Stimulated activated CD4-positive, alpha-beta T cell treated with anti-CD3 and anti-CD28 coated beads, Interleukin-4, amount 100 ng/mL, for 48 hours (primary cell): Measurements from ENCODE around the gene PLAC9.
"Not testable (repeated sequence)": the region's sequence is repeated elsewhere in the genome, so short reads cannot be mapped to it uniquely, and the experiment has no call there.

Experiments
- DNase-seq, 2 donors: peaks; one replicate each; pipeline ENCODE4 v3.0.0-alpha.2; 2020; ENCODE audit warnings: low read depth in 2 of 2

PLAC9 gene

GRCh38 chr10:80132299-80133139, at the start of gene PLAC9:
Gene PLAC9 (plus strand): TSS chr10:80132730. CDS start chr10:80132763, 33 bp downstream.
- DNase-seq: no peak

GRCh38 chr10:80090121-80090520, 42.4 kb upstream of the PLAC9 start:
- no peak for DNase-seq

GRCh38 chr10:80094231-80094630, 38.3 kb upstream of the PLAC9 start:
- no peak for DNase-seq

GRCh38 chr10:80098272-80098671, 34.3 kb upstream of the PLAC9 start:
- DNase-seq: not testable (repeated sequence)

DNA sequence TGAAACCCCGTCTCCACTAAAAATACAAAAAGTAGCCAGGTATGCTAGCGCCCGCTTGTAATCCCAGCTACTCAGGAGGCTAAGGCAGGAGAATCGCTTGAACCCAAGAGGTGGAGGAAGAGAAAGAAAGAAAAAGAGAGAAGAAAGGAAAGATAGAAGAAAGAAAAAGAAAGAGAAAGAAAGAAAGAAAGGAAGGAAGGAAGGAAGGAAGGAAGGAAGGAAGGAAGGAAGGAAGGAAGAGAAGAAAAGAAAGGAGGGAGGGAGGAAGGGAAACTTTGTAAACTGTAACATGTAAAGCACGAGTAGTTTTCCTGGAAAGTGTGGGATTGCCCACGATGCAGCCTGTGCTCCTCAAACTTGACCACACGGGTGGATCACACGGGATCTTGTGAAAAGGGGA, 33.2 kb upstream of the PLAC9 start:
- not testable (repeated sequence) for DNase-seq

GRCh38 chr10:80100116-80100515, 32.4 kb upstream of the PLAC9 start:
- DNase-seq: no peak

GRCh38 chr10:80100861-80101695, 31.5 kb upstream of the PLAC9 start:
- DNase-seq: no peak

- DNase-seq: no peak
Observed at GRCh38 chr10:80104066-80104926, 28.2 kb upstream of the PLAC9 start.

GRCh38 chr10:80108576-80109239, 23.8 kb upstream of the PLAC9 start:
- DNase-seq: no peak

GRCh38 chr10:80110986-80111385, 21.5 kb upstream of the PLAC9 start:
- no peak for DNase-seq

DNA sequence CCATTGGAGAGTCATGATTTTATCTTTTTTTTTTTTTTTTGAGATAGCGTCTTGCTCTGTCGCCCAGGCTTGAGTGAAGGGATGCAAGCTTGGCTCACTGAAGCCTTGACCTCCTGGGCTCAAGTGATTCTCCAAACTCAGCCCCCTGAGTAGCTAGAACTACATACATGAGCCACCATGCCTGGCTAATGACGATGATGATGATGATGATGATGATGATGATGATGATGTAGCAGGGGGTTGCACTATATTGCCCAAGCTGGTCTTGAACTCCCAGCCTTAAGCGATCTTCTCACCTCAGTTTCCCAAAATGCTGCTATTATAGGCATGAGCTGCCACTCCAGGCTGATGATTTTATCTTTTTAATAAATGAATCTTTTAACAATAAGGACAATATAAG, 13.9 kb upstream of the PLAC9 start:
- DNase-seq: no peak

- DNase-seq: no peak
Observed at GRCh38 chr10:80122110-80122710, 10.3 kb upstream of the PLAC9 start.

DNA sequence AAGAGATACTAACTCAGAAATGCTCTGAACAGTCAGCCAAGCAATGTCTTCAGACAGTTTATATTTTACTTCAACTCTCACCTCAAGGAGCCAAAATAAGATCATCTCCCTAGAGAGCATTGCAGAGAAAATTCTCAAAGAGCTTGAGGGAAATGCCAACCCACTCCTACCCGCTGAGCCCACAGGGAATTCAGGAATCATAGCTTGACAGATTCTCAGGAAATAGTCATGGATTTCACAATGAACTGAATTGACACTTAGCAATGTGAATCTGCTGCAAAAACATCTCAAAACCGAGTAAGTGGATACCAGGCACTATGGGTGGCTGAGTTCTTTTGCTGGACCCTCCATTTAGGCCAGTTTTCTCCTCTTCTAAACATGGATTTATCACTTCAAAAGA, 9.8 kb upstream of the PLAC9 start:
- DNase-seq: no peak

DNA sequence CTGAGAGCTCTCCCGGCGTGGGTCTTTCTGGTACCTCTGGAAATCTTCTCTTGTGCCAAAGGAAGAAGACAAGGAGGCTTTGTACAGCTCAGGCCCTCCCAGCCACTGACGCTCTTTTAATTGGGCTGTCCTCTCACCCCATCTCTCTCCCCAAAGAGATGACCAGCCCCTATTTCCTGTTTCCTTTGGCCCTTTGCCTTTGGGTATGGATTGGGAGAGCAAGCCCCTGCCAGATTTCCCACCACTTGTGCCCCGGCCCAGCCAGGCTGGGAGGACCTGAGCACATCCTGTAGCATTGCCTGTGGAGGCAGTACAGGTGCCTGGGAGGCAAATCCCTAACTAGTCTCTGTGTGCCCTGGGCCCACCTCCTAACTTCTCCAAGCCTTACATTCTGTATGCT, 5.7 kb upstream of the PLAC9 start:
- no peak for DNase-seq

GRCh38 chr10:80131499-80131901, 1.0 kb upstream of the PLAC9 start:
- no peak for DNase-seq

- DNase-seq: no peak
Observed at GRCh38 chr10:80133206-80133605, 676 bp downstream of the PLAC9 start.

DNA sequence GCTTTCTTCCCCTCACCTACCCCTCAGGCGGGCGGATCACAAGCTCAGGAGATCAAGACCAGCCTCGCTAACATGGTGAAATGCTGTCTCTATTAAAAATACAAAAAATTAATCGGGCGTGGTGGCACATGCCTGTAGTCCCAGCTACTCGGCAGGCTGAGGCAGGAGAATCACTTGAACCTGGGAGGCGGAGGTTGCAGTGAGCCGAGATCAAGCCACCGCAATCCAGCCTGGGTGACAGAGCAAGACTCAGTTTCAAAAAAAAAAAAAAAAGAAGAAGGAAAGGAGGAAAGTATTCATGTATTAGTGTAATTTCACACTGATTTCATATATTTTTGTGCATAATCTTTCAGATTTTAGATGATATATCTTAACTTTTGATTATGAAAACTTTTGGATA, 1.2 kb downstream of the PLAC9 start:
- DNase-seq: not testable (repeated sequence)

GRCh38 chr10:80136134-80136571, 3.6 kb downstream of the PLAC9 start:
- DNase-seq: no peak

DNA sequence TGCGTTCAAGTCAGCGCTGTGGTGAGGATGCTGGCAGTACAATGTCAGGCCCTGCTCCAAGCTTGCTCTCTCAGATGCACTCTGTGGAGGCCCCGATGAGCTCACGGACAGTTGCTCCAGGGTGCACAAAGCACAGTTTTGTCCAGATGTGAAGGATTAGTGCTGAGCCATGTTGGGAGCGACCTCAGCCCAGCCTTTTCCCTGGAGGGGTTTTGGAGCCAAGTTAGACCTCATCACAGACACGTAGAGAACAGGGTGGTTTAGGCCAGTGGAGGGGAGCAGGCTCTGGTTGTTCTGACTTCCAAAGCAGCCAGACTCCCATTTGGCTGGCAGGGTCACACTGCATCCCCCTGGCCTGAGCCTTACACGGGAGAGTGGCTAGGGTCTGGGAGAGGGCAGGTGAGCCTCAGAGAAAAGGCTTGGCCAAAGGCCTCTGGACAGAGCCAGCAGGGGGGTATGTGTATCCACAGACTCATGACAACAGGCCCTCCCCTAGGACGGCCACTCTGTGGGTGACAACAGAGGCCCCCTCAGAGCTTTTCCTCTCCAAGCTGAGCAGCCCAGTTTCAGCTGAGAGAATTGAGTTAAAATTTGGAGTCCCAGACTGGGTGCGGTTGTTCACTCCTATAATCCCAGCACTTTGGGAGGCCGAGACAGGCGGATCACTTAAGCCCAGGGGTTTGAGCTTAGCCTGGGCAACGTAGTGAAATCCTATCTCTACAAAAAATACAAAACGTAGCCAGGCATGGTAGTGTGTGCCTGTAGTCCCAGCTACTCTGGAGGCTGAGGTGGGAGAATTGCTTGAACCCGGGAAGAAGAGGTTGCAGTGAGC, 4.7 kb downstream of the PLAC9 start:
- no peak for DNase-seq

DNA sequence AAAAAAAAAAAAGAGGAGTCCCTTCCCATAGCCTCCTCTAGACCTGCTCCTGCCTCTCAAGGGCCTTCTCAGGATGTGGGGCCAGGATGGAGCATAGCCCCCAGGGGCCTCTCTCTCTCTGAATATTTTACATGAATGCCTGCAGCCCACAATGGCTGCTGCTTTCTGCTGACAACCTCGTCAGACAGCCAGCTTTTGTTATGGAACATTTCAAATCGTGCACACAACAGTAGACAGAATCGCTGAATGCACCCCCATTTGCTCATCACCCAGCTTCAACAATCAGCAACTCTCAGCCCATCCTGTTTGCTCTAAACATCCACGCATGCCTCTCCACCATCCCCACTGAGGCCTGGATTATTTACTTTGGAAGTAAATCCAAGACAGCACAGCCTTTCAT, 5.4 kb downstream of the PLAC9 start:
- DNase-seq: no peak
